SH-SY5Y (cell line): ENCODE measurements around the gene DAB2IP.

Source experiments
- GATA2 ChIP-seq: IDR thresholded peaks from 2 replicates; pipeline ENCODE4 v1.6.1; 2011; ENCODE audit warnings: mild to moderate bottlenecking, low read depth, low read length
- GATA3 ChIP-seq: IDR thresholded peaks from 2 replicates; pipeline ENCODE4 v1.6.1; 2011; ENCODE audit warnings: low read depth, mild to moderate bottlenecking, low read length, moderate library complexity

The DAB2IP gene

DNA sequence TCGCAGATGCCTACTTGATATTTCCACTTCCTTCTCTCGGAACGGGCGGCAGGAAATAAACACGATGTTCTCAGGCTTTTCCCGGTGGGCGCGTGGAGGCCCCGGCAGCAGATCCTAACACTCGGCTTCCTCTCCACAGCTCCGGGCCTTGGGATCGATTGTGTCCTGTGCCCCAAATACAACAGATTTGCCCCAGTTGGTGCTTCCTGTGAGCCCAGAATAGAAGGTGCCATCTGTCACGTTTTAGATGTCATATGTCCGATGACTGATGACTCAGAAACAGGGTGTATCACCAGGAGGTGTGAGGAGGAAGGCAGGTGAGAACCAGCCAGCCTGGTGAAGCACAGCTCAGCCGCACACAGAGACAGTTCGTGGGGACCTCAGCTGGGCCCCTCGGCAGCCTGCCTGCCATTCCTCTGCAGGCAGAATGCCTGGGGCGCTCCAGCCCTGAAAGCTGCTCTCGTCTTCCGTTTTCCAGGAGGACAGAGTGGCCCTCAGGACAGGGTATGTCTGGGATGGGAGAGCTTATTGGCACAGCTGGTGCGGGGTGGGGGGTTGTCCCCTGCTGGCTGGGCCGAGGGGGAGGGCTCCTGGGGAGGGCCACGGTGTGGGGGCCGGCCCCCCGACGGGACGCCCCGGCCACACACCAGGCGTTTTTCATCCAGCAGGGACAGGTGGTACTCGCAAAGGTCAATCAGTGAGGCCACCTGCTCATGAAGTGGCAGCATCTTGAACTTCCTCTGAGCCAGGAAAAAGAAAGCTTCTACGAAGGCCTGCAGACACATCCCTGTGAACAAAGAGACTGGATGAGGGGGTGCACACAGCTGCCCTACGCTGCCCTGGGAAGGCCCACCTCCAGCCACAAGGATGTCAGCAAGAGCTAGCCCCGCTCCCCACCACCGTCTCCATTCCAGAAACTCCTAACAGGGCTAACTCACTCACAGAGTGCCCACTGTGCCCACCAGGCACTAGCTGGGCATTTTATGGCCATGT lies 171.0 kb downstream of the DAB2IP start:
- TF ChIP-seq GATA2 (no peak), GATA3 (no peak)

DNA sequence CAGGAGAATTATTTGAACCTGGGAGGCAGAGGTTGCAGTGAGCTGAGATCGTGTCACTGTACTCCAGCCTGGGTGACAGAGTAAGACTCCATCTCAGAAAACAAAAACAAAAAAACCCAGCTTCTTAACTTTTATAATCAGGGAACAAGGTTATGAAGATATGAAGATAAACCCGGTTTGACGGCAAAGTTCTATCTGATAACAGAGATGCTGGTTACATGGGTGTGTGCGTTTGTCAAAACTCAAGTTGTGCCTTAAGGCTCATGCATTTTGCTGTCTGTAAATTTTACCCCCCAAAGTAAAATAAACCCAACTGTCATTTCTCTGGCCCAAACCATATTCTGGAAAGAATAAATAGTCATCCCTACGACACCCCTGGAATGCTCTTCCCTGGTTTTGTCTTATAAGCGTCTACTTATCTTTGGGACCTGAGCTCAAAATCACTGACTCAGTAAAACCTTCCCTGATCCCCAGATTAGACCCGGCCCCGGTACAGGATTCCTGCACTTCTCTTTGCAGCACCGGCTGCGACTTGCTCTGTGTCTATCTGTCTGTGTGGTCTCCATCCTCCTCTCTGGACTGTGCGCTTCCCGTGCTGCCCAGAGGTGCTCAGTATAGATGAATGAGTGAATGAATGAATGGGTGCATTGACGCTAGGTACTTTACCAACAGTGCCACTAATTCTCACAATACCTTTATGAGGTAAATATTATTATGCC lies 172.2 kb downstream of the DAB2IP start:
- TF ChIP-seq GATA3 (no peak), GATA2 (no peak)

DNA sequence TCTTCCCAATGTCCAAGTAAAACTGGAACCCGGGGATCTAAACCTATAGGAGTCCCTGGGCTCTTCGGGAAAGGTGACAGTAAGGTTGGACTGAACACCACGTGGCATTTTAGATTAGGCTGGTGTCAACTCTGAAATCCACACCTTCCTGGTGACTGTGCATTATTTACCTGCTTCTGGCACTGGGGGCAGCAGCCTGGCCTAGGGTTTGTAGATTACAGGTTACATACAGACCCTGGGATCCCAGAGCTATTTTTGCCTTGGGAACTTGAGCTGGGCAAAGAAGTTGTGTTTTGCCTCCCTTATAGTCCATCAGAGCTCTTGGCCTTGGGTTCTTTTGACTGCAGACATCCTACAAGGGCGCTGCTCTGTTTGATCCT lies 173.2 kb downstream of the DAB2IP start:
- TF ChIP-seq GATA2 (no peak), GATA3 (no peak)

DNA sequence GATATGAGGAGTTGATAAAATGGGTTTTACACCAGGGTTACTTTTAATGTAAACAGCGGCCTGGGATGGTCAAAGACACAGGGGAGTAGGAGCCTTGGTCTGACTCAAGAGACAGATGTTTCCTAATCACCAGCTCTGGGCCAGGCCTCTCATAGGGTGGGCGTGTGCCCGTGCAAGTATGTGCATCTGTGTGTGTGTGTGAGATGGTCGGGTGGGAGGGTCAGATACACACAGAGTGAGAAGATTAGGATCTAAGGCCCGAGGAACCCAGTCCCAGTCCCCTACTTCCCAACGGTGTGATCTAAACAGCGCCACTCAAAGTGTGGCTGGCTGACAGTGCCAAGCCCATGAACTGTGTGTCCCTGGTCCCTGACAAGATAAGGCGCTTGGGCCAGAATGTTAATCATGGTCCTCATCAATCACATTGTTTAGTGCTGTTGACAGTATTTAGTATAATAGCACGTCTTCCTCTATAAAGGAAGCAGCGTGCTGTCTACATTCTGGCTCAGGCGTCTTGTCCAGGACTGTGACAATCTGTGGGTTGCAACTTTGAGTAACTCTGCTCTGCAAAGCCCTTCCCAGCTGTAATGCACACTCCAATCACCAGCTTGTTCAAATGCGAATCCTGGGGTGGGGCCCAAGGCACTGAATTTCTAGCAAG lies 173.7 kb downstream of the DAB2IP start:
- no peak for TF ChIP-seq GATA3
- TF ChIP-seq GATA2, result peak; percentile 76

DNA sequence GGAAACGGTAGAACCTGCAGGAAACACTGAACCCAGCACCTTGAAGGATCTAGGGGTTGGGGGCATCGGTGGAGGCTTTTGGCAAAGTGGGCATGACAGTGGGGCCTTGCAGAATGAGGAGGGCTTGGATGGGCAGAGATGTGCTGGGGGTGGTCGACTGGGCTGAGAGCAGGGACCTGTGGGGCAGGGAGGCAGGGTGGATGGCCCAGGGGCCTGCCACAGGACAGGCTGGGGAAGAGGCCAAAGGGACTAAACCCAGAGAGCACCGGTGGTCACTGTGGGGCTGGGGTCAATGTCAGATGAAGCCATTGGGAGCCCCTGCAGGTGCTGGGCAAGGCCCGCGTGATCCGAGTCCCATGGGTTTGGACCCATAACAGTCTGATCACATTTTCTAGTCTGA lies 175.3 kb downstream of the DAB2IP start:
- TF ChIP-seq GATA3 (no peak), GATA2 (no peak)

DNA sequence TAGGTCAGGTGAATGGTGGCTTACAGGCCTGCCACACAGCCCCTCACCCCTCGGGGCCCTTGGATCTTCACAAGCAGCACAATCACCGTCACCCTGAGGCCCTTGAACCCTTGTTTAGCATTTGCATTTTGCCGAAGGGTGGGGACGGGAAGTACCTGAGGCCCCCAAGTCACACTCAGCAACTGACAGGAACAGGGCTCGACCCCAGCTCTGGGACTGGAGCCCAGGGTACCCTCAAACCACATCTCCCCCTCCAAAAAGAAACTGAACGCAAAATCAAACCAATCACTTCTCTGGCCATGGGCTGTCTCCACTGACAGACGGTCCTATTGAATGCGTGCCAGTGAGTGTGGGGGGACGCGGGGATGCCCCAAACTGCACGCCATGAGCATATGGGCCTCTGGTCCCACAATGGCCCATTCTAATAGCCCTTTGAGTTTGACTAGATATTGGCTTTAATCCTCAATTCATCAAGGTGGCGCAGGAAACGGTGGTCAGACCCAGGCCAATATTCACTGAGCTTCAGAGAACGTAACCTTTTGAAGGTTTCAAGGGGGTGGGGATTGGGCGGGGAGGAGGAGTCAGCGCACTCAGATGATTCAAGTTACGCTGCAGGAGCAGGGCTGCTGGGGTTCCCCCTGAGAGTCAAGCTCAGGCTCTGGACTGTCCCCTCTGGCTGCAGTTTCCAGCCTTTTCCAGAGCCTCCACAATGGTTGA lies 176.0 kb downstream of the DAB2IP start:
- TF ChIP-seq GATA3 (no peak), GATA2 (no peak)

DNA sequence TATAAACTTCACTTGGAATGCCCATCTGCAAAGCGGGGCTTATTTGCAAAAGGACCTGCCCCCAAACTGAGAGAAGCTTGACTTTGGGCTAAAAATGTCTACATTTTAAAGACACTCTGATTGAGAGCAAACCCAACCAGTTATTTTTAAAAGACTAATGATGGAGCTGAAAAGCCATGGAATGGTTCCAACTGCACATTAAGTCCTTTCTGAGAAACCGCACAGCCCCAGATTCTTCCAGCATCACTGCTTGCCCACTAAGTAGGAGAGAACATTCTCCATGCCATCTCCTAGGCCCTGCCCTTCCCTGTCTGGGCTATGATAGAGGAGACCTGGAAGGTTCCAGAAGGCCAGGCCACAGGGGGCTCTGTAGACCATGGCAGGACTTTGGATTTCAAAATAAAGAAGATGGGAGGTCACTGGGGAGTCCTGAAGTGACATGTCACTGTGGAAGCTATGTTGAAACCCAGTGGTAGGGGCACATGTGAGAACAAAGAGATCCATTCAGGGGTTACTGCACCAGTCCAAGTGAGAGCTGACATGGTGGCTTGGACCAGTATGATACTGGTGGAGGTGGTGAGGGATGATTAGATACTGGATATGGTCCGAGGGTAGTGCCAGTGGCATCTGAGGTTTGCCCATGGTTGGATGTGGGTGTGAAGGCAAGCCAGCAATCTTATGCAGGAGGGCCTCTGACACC lies 179.2 kb downstream of the DAB2IP start:
- TF ChIP-seq GATA2, result no peak
- TF ChIP-seq GATA3, result no peak

DNA sequence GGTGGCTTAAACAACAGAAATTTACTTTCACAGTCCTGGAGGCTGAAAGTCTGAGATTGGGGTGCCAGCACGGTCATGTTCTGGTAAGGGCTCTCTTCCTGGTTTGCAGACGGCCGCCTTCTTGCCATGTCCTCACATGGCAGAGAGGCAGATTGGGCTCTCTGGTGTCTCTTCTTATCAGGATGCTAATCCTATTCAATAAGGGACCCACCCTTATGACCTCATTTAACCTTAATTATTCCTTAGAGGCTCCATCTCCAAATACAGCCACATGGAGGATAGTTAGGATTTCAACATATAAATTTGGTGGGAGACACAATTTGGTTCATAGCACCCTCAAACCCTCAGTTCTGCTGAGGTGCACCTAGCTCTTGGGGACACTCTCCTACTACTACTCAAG lies 180.4 kb downstream of the DAB2IP start:
- no peak for TF ChIP-seq GATA2
- TF ChIP-seq GATA3, result no peak

DNA sequence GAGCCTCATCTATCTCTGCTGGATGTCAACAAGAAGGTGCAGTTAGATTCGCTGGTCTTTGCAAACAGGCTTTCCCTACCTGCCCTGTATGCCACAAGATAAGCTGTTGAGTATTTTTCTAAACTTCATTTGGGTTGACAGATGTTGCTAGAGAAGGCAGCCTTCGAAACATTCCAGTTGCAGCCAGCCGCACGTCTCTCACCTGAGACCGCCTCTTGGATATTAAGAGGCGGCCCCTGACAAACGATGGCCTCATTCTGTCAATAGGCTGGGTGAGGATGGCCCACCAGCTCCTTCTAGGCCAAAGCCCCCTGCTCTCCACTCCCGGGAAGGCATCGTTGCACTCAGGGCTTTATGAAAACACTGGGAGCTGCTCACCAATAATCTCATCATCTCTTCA lies 181.6 kb downstream of the DAB2IP start:
- TF ChIP-seq GATA2 (no peak), GATA3 (no peak)
